IMR-90 (cell line): ENCODE data around the gene MYO5A.

Source experiments
- BHLHE40 ChIP-seq: fragments of 150-350 bp; IDR thresholded peaks from 2 replicates; pipeline ENCODE4 v1.6.1; 2016; ENCODE audit warnings: mild to moderate bottlenecking, low read depth, low read length
- CEBPB ChIP-seq: IDR thresholded peaks from 2 replicates; pipeline ENCODE4 v1.6.1; 2012; ENCODE audit warnings: low read depth, low read length, improper control_type of control experiment
- CHD1 ChIP-seq: IDR thresholded peaks from 2 replicates; pipeline ENCODE4 v1.6.1; 2012; ENCODE audit warnings: low read depth, low read length, improper control_type of control experiment
- CTCF ChIP-seq: conservative IDR thresholded peaks from 2 replicates; pipeline ENCODE4 v1.5.1; 2012; ENCODE audit warnings: mild to moderate bottlenecking, low read depth, low read length, improper control_type of control experiment
- POLR2A ChIP-seq: IDR thresholded peaks from 2 replicates; pipeline ENCODE4 v1.6.1; 2012; ENCODE audit warnings: mild to moderate bottlenecking, low read depth, low read length
- SMC3 ChIP-seq: fragments of 150-350 bp; IDR thresholded peaks from 2 replicates; pipeline ENCODE4 v1.6.1; 2016; ENCODE audit warnings: low read depth, mild to moderate bottlenecking, antibody characterized with exemption, low read length, moderate library complexity

- TF ChIP-seq CTCF (no peak), POLR2A (no peak), SMC3 (no peak), BHLHE40 (no peak), CEBPB (no peak), CHD1 (no peak)
Observed at GRCh38 chr15:52408823-52409222, 119.9 kb downstream of the MYO5A start.
